WTC11 (cell line): Measurements from ENCODE around the gene CMC1.

Source experiments
- ELF4 ChIP-seq: sonication (generic); formaldehyde crosslinking; IDR thresholded peaks from 2 replicates; pipeline ENCODE4 v1.8.1; 2022; ENCODE audit warnings: low read depth, mild to moderate bottlenecking, moderate library complexity, missing genetic modification reagents
- GABPB1 ChIP-seq: sonication (generic); formaldehyde crosslinking; IDR thresholded peaks from 2 replicates; pipeline ENCODE4 v1.8.1; 2023; ENCODE audit warnings: mild to moderate bottlenecking, missing genetic modification reagents
- JUN ChIP-seq: sonication (generic); formaldehyde crosslinking; IDR thresholded peaks from 2 replicates; pipeline ENCODE4 v1.8.0; 2023; ENCODE audit warnings: mild to moderate bottlenecking, missing genetic modification reagents
- TCF7 ChIP-seq: sonication (generic); formaldehyde crosslinking; IDR thresholded peaks from 2 replicates; pipeline ENCODE4 v1.8.0; 2022; ENCODE audit warnings: mild to moderate bottlenecking, low read depth, missing genetic modification reagents, moderate library complexity
- TF ChIP-seq, protein P1 (sequence below): fragments of 200-600 bp; IDR thresholded peaks from 2 replicates; pipeline ENCODE4 v1.8.0; 2022; ENCODE audit warnings: antibody characterized with exemption

DNA sequence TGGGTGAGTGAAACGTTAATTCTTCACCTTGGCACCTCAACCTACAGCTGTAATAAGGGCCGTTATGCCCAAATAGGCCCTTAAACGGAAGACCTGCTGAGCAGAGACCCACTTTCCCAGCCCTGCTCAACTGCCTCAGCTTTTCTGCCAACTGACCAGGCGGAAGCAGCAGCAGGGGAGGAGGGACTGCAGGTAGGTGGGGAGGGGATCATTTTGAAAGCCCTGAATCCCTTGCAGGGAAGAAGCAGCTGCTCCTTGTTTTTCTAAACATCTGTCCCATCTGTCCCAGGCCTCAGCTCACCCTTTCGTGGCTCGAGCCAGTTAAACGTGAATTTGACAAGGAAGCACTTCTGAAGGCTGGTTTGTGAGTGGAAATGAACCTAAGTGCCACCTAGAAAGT, 978 bp upstream of the CMC1 start:
- TF ChIP-seq JUN (CRISPR knock-in tag) (no peak), TCF7 (CRISPR knock-in tag) (no peak), ELF4 (CRISPR knock-in tag) (no peak), GABPB1 (no peak)
- TF ChIP-seq, protein P1, sequence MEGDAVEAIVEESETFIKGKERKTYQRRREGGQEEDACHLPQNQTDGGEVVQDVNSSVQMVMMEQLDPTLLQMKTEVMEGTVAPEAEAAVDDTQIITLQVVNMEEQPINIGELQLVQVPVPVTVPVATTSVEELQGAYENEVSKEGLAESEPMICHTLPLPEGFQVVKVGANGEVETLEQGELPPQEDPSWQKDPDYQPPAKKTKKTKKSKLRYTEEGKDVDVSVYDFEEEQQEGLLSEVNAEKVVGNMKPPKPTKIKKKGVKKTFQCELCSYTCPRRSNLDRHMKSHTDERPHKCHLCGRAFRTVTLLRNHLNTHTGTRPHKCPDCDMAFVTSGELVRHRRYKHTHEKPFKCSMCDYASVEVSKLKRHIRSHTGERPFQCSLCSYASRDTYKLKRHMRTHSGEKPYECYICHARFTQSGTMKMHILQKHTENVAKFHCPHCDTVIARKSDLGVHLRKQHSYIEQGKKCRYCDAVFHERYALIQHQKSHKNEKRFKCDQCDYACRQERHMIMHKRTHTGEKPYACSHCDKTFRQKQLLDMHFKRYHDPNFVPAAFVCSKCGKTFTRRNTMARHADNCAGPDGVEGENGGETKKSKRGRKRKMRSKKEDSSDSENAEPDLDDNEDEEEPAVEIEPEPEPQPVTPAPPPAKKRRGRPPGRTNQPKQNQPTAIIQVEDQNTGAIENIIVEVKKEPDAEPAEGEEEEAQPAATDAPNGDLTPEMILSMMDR: no peak
